Retina (tissue), 1 donor: ENCODE measurements around the gene RXRA.

Experiments
- DNase-seq: peaks from one replicate; pipeline ENCODE4 v3.0.0-alpha.2; 2016

The RXRA gene

DNA sequence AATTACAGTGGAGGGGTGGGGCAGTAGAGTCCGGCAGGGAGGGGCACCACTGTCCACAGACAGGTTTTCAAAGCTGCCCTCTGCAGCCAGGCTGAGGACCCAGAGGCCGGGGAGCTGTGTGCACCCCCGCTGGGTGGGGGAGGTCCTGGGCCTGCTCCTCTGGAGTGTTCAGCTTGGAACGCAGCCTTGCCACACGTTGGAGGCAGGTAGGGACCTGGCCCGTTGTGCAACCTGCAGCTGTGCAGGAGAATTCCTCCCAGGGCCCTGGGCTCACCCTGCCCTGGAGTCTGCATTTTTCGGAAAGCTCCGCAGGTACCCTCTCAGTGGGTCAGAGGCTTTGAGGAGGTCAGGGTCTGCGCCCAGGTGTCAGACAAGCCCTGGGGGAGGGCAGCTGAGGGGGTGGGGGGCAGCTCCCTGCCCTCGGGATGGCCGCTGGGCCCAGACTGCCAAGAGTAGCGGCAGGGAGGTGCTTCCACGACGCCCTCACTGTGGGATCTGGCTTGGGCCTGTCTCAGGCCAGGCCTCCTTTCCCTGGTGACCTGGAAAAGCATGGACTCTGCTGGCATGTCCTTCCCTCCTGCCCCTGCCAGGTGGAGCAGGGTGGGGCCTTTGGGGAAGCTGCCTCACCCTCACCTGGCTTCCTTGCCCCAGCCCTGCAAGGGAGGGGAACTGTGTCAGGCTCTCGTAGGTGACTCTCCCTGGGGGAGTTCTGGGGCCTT lies 29.5 kb downstream of the RXRA start:
- no peak for DNase-seq

DNA sequence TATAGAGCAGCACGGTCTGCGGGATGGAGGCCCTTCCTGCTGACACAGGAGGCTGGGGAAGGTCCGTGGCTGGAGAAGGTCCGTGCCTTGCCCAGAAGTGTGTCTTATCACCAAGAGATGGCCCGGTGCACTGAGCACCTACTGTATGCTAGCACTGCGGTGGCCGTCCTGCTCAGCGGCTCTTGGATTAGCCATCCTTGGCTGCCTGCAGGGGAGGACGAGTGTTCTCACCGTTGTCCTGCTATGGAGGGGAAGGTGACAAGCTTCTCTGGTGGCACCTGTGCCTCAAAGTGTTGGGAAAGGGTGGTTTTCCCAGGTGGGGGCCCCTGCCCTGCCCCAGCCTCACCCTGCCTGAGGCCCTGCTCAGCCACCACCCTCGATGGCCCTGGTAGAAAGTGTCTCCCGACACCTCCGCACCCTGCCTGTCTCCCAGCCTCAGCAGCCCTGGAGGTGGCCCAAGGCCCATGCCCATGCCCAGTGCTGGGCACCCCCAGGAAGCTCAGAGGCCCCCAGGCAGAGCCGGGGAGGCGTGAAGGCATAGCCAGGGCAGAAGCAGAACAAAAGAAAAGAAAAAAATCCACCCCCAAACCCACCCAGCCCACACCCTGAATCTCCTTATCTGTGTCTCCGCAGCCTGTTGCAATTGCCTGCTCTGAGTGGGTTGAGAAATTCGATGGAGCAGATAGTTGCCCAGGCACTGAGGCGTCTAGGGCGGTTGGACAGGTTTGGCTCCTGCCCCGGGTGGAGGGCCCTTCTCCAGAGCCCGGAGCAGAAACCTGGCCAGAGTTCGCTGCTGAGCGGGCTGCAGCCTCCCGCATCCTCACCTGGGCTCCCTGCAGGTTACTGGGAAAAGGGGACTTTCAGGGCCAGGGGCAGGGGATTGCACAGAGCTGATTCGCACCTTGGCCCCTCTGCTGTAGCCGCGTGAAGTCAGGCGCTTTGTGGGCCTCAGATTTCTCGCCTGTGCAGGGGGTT lies 30.5 kb downstream of the RXRA start:
- DNase-seq = no peak

DNA sequence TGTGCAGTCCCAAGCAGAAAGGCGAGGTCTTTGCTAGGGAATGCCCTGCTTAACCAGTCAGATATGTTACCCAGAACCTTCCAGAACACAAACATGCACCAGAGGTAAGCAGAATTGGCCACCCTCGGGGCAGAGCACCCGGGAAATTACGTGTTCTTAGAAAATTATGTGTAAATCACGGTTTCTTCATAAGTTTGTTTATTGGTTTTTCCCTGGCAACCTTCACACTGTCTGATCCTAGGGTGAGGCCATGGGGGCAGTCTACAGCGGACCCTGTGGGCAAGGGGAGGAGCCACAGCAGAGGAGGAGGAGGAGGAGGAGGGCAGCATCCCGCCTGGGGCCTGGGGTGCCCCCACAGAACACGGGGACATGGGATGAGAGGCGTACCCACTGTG lies 31.4 kb downstream of the RXRA start:
- no peak for DNase-seq

DNA sequence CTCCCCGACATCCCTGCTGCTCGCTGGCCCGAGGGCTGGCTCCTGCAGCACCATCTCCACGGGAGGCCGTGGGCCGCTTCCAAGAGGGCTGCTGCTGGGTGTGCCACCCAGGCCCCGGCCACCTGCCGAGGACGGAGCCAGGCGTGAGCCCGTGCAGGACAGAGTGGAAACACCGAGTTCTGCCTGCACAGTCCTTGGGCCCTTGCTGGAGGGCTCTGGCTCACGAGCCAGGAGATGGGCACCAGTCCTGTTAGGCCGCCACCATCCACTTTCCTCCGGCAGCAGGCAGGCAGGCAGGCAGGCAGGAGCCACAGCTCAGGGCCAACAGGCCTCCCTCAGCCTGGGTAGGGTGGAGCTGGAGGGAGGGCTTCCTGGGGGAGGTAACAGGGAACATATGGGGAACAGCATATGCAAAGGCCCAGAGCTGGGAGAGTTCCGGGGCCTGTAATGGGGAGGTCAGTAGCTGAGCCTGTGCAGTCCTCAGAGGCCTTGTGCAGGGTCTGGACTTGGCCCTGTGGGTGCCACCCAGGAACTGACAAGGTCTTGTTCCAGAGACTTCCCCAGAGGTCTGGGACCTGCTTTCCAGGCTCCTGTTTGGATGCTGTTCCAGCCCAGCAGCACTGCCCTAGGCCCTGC lies 31.9 kb downstream of the RXRA start:
- no peak for DNase-seq

DNA sequence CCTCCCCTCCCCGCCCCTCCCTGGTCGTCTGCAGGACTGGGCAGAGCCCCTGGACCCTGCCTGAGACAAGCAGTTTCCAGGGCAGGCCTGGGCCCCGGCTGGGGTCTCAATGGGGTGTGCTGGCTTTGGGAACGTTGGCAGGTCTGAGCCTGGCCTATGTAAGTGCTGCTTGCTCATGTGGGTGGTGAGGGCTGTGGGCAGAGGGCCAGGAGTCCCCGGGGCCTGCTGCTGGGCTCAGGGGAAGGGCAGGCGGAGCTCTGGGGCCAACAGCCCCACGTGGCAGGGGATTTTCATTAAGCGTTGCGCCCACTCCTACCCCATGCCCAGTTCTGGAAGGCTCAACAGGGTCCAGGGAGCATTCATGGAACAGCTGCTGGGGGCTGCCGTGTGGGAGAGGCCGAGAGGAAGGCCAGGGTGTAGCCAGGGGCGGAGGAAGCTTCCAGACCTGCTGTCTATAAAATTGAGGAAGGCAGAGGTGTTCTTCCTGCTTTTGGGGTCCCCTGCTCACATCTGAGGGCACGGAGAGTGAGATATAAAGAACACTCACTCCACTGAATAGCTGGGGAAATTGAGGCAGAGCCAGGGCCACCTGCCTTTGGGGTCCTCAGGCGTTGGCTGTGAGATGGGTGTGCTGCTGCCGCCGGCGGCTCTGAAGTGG lies 32.5 kb downstream of the RXRA start:
- DNase-seq = no peak

DNA sequence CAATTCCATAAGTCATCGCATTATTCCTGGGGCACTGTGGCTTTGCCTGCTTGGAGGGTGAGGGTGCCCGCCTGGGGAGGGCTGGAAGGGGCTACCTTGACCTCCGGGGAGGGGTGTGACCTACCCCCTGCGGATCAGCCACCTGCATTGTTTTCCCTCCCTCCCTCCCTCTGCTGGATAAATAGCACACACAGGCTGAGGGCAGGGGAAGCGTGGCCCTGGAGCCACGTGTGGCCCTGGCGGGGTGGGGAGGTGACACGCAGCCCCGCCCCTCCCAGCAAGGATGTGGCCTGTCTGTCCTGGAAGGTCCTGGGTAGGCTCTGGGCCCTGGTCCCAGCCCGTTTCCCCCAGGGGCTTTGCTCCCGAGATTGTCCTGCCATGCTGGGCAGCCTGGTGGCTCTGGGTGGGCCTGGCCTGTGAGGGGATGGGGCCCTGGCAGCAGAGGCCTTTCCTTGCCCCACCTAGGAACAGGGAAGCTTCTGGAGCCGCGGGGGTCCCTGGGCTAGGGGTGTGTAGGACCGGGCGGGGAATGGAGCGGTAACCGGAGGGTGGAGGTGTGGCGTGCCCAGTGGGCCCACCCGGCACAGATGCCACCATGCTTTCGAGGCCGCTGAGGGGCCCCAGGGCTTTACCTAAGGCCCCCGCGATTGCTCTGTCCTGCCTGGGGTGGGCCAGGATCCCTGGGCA lies 33.4 kb downstream of the RXRA start:
- DNase-seq = no peak

DNA sequence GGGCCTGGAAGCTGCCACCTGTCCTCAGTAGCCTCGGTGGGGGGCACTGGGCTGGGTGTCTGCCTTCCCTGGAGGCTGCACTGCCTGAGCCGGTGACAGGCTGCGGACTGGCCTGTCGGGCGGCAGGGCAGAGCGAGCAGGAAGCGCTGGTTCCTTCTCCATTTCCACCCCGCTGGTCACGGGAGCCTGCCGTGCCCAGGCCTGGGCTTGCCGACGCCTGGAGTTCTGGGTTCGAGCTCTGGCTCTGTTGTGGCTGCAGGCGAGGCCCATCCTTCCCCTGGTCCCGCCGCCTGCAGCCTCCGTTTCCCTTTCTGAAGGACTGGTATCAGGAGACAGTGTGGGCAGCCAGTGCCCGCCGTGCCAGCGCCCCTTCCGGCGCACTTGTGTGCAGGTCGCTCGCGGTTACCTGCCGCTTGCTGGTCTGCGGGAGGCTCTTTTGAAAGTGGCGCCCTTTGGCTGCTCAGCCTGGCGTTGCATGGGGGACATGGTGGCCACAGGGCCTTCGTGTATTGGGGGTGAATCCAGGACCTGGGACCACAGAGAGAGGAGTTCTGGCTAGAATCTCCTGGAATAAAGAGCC lies 34.0 kb downstream of the RXRA start:
- DNase-seq = no peak

DNA sequence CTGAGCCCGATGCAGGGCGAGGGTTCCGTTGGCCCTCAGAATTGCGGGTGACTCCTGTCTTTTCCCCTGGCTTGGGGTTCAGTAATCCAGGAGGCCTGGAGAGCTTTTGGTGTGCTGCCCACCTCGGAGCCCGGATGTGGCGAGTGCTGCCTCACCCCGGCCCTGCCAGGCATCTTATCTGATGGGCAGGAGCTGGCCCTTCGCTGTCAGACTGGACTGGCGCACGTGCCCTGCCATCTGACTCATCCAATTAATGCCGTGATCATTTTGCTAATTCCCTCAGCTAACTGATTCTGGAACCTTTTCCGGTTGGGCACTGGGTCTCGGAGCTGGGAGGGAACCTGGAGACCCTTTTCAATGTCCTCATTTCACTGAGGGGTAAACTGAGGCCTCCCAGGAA lies 34.6 kb downstream of the RXRA start:
- no peak for DNase-seq

DNA sequence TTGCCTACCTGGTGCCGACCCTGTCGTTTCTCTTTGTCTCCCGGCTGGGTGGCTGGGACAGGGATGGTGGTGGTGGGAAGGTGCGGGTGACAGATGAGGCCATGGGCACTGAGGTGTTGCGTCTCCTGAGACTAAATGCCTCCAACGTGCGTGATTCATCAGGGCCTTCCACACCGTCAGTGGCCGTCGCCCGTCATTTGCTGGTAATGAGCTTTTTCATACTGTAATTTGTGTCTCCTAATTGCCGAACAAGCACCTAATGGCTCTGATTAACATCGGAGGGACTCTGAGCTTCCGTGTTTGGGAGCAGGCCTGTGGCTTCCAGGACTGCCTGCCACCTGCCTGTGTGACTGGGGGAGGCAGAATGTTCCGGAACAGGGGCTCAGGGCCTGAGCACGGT lies 35.2 kb downstream of the RXRA start:
- DNase-seq = no peak

DNA sequence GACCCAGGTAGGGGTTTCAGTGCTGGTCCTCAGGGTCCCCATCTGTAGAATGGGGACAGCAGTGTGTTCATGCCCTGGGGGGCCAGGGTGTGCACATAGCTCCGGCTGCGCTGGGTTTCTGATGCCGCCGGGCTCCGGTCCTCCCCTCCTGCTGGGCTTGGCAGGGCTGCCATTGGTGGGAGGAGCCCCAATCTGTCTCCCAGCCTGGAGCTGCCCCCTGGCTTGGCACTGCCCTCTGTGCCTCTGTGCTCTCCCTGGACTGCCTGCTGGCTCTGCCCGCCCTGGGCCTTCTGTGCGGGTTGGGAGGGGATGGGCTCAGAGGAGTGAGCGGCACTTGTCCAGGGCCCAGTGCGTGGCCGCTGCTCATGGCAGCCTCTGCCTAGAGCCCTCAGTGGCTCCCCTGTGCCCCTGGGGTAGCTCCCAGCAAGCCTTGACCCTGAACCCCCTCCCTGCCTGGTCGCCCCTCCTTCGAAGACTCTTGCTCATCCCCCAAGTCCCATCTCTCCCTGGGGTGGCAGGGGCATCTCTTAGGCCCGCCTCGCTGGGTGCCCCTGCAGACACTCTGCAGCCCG lies 35.7 kb downstream of the RXRA start:
- DNase-seq = no peak

DNA sequence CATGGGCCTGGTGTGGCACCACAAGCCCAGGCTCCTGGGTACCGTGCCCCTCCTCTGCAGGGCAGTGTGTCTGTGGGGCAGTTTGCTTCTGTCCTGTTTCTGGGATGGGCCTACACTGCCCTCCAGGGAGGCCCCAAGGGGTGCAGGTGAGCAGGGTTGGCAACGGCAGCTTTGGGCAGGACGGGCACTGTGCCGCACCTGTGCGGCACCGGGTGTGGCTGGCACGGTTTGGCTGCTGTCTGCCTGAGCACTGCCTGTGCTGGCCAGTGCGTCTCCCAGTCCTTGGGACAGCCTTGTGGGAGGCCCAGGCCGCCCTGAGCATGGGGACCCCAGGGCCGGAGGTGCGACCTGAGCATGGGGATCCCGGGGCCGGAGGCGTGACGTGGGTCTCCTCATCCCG lies 37.2 kb downstream of the RXRA start:
- DNase-seq = no peak

DNA sequence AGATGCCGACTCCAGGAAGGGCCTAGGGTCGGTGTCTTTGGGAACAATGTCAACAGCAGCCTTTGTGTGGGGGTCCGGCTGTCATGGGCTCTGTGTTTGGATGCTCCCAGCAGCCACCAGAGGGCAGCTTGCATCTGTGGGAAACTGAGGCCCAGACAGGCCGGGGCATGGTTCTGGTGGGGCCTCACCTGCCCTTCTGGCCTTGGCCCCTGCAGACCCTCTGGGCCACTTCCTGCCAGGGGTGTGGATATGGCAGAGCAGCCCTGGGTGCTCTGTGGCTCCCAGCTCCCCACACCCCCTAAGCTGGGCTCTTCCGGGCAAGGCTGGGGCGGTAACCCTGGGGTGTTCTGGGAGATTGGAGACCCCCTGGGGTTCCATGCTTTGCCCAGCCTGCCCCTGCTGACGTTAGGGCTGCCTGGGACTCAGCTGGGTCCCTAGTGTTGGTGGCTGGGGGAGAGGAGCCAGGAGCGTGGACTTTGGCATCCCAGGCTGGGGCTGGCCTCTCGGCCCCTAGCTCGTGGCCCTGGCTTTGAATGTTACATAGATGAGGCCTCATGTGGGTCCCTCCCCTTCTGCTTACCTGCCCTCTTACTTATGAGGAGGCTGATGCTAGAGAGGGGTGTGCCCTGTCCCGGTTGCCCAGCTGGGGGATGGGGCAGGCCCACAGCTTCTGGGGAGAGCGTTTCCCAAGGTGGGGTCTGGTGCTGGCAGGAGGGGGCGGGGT lies 38.3 kb downstream of the RXRA start:
- DNase-seq = no peak

DNA sequence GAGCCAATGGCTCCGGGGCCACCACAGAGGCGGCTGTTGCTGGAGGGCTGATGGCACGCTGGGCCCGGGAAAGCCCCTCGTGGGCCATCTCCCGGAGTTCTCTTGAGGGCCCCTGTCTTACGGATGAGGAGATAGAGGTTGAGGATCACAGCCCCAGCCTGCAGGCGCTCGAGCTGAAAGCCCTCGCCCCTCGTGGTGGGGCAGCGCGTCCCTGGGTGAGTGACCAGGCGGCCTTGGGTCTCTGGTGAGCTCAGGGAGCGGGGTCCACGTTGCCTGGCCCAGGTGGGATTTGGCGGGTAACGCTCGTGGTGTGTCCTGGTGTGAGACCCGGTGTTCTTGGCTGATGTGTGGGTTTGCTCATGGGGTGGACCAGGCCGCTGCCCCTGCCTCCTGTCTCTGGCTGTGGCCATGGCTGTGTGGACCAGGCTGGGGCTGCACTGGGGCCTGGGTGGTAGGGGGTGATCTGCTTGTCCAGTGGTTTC lies 38.9 kb downstream of the RXRA start:
- no peak for DNase-seq

DNA sequence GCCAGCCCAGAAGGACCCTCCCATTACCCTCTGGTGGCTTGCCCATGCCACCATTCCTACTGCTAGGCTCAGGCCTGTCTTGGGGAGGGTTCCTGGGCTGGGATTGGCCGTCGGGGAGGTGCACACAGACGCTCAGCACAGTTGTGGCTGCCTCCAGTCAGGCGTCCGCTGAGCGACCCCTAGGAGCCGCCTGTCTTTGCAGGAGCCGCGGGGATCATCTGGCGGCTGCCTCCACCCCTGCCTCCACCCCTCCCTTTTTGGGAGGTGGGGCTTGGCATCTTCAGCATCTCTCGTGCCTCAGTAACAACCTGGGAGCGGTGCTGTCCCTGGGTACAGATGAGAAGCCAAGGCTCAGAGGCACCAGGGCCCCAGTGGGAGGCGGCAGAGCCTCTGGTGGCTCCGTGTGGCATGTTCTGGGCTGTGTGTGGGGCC lies 39.6 kb downstream of the RXRA start:
- DNase-seq = peak; percentile 53

DNA sequence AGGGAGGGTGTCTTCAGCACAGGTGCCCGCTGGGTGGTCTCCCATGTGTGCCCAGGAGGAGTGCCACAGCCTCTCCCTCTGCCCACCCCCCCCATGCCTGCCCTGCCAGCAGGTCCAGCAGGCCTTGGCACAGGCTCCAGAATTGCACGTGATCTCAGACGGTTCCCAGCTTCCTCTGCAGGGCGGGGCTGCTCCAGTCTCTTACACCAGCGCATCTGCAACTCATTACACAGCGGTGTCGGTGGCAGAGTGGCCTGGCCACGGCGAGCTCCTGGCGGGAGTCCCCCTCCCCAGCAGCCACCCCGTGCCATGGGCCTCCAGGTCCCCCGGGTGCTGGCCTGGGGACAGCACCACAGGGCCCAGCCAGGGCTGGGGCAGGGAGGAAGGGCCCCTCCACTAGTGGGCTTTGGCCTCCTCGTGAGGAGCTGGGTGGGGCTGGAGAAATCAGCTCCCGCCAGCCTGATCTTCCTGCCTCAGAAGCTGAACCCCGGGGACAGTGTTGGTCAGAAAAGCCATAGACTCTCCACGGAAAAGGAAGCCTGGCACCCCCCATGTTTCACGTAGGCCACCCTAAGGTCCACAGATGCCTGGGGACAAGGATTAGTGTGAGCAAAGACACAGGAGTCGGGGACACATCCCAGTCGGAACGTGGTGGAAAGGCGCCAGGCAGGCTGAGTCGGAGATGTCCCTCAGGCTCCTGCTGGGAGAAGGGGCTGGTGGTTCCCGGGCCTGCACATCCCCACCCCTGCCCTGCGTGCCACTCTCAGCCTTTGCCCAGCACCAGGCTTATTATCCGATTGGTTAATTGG lies 40.2 kb downstream of the RXRA start:
- DNase-seq = peak; percentile 53

DNA sequence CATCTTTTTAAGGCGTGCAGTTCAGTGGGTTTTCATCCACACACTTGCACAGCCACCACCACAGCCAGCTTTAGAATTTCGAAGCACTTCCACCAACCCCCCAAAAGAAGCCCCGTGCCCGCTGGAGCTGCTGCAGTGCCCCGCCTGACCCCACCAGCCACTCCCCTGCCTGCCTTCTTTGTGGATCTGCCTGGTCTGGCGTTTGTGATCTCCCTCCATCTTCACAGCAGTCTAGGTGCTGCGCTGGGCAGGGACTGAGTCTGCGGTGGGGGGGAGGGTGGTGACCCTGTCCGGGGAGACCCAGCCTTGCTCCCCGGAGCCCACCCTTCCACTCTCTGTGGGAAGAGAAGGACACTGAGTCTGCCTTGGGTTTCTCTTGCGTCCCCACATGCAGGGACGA lies 40.8 kb downstream of the RXRA start:
- DNase-seq = no peak

DNA sequence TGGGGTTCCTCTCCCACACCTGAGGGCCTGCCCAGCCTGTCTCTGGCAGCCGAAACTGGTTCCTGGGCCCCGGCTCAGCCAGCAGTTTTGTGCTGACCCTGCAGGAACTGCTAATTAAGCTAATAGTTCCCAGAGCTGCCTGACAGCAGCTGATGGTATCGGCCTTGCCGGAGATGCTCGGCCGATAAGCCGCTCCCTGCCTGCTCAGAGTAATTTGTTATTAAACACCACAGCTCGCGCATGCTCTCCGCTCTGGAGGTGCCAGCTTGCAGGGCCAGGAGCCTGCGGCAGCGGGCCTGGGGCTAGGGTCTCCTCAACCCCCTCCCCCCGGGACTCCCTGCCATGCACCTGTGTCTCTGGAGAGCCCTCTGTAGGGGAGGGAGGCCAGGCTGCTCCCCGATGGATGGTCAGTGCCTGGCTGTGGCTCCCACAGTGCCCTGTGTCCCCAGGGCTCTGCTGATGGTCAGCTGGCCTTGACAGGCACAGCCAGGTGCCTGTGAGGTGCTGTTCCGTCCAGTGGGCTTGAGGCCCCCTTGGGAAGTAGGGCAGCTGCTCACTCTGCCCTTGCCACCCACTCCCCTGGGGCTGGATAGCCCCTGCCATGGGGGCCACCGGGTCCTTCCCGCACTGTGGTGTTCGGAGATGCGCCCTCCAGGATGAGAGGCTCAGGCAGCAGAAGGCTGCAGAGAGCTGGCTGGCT lies 41.7 kb downstream of the RXRA start:
- DNase-seq = peak; percentile 71

DNA sequence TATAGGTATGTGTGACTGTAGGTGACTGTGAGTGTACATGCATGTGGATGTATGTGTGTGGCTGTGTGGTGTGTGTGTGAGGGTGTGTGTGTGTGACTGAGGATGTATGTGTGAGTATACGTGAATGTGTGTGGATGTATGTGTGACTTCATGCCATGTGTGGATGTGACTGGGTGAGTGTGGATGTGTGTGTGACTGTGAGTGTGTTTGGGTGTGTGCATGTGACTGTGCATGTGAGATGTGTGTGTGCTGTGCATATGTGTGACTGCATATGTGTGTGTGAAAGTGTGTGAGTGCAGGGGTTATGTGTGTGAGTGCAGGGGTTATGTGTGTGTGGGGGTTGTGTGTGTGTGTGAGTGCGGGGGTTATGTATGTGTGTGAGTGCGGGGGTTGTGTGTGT lies 42.3 kb downstream of the RXRA start:
- DNase-seq = no peak
